Endothelial cell (in vitro differentiated cells): Measurements from ENCODE around the gene CCDC9B. TPM values are rescaled to one million over a fixed set of nuclear protein-coding genes. Genes with fewer than 3 reads are reported as not detected.

Experiments used
- DNase-seq: peaks from one replicate; pipeline ENCODE4 v3.0.0; 2021; ENCODE audit warnings: low spot score
- H3K27ac Mint-ChIP-seq: one replicate; pipeline ENCODE4 v1.8.0; 2021; ENCODE audit warnings: mixed read lengths, inconsistent platforms; ENCODE audit not compliant: unreplicated experiment
- H3K27me3 Mint-ChIP-seq: one replicate; pipeline ENCODE4 v1.8.0; 2021; ENCODE audit warnings: mild to moderate bottlenecking, moderate library complexity, mixed read lengths, inconsistent platforms; ENCODE audit not compliant: unreplicated experiment
- H3K36me3 Mint-ChIP-seq: one replicate; pipeline ENCODE4 v1.8.0; 2021; ENCODE audit warnings: mild to moderate bottlenecking, low read depth, mixed read lengths, inconsistent platforms; ENCODE audit not compliant: unreplicated experiment
- H3K4me1 Mint-ChIP-seq: one replicate; pipeline ENCODE4 v1.8.0; 2021; ENCODE audit warnings: mild to moderate bottlenecking, mixed read lengths, inconsistent platforms; ENCODE audit not compliant: unreplicated experiment
- H3K4me3 Mint-ChIP-seq: one replicate; pipeline ENCODE4 v1.8.0; 2021; ENCODE audit warnings: mild to moderate bottlenecking, mixed read lengths, inconsistent platforms; ENCODE audit not compliant: unreplicated experiment
- H3K9me3 Mint-ChIP-seq: one replicate; pipeline ENCODE4 v1.8.0; 2021; ENCODE audit warnings: mixed read lengths, inconsistent platforms; ENCODE audit not compliant: unreplicated experiment
- CTCF ChIP-seq: fragments of 200-600 bp; sonication (generic); IDR thresholded peaks from one replicate; pipeline ENCODE4 v1.5.0; 2021; ENCODE audit warnings: antibody characterized with exemption; ENCODE audit not compliant: unreplicated experiment
- total RNA-seq: library from RNA; stranded (reverse); fragmentation: NEBNext Ultra II Directional; extraction: Animal tissue kit (Norgen Biotek cat#: 25700); gene quantifications from one replicate; pipeline ENCODE4 v1.2.1, GENCODE V29; 2021; ENCODE audit not compliant: unreplicated experiment

CCDC9B gene
- total RNA-seq, 1 donor from 2014 or later: 0.92 TPM

- H3K4me1 Mint-ChIP-seq: peaks cover 13% of the 10 kb centered on the region
- peaks cover 18% of the 10 kb centered on the region for H3K36me3 Mint-ChIP-seq
- H3K9me3 Mint-ChIP-seq: no peaks in the 10 kb centered on the region
- DNase-seq: peak; percentile 85
- peak within 1 kb of the TSS; percentile 92 for H3K27ac Mint-ChIP-seq
- no peak for TF ChIP-seq CTCF
- H3K4me3 Mint-ChIP-seq: peak within 1 kb of the TSS; percentile 98
- H3K27me3 Mint-ChIP-seq: peaks cover 4% of the 10 kb centered on the region
These were observed 42.1 kb upstream of the CCDC9B start, which contains the start of gene KNSTRN for GRCh38 chr15:40382580-40383456. KNSTRN (plus strand) TSS chr15:40382721; CDS start chr15:40382836, 115 bp downstream.

GRCh38 chr15:40381818-40382529, 41.2 kb upstream of the CCDC9B start:
- no peak for TF ChIP-seq CTCF
- Mint-ChIP-seq H3K27me3 (peaks cover 4% of the 10 kb centered on the region), H3K36me3 (peaks cover 11% of the 10 kb centered on the region), H3K27ac (no peak overlapping the region), H3K4me1 (peaks cover 13% of the 10 kb centered on the region), H3K4me3 (peak overlapping the region; percentile 98), H3K9me3 (no peaks in the 10 kb centered on the region)
- no peak for DNase-seq

- TF ChIP-seq CTCF: no peak
- H3K36me3 Mint-ChIP-seq: peaks cover 3% of the 10 kb centered on the region
- H3K27ac Mint-ChIP-seq: no peak overlapping the region
- H3K4me1 Mint-ChIP-seq: peaks cover 13% of the 10 kb centered on the region
- H3K27me3 Mint-ChIP-seq: peaks cover 4% of the 10 kb centered on the region
- no peak overlapping the region for H3K4me3 Mint-ChIP-seq
- H3K9me3 Mint-ChIP-seq: no peaks in the 10 kb centered on the region
- no peak for DNase-seq
These were observed 39.9 kb upstream of the CCDC9B start for GRCh38 chr15:40380636-40381035.

GRCh38 chr15:40379853-40380252, 39.1 kb upstream of the CCDC9B start:
- no peak for TF ChIP-seq CTCF
- Mint-ChIP-seq H3K9me3 (no peaks in the 10 kb centered on the region), H3K4me1 (peaks cover 13% of the 10 kb centered on the region), H3K27ac (no peak overlapping the region), H3K36me3 (peaks cover 3% of the 10 kb centered on the region), H3K4me3 (no peak overlapping the region), H3K27me3 (peaks cover 4% of the 10 kb centered on the region)
- DNase-seq: no peak
